SU-DHL-6 (cell line): Measurements from ENCODE around the gene ADAD2.

Source experiments
- CTCF ChIP-seq: fragments of 200-600 bp; sonication (generic); IDR thresholded peaks from one replicate; pipeline ENCODE4 v1.5.1; 2017; ENCODE audit warnings: antibody characterized with exemption, mild to moderate bottlenecking, low read length, moderate library complexity; ENCODE audit not compliant: insufficient read depth, poor library complexity, severe bottlenecking
- EZH2phosphoT487 ChIP-seq: fragments of 200-600 bp; sonication (generic), shearing (Covaris generic); conservative IDR thresholded peaks from 2 replicates; pipeline ENCODE4 v1.6.1; 2018; ENCODE audit warnings: mild to moderate bottlenecking, antibody characterized with exemption, low read length, moderate library complexity, mixed read lengths

GRCh38 chr16:84205976-84206691 is 15.2 kb downstream of the ADAD2 start:
- TF ChIP-seq CTCF (no peak), EZH2phosphoT487 (no peak)
